Neural progenitor cell (in vitro differentiated cells): Measurements from ENCODE around the gene ATP2A3. TPM values are rescaled to one million over a fixed set of nuclear protein-coding genes. Genes with fewer than 3 reads are reported as not detected.
A peak's percentile ranks its signal among the peaks of the same experiment; 100 is the strongest.

Source experiments
- DNase-seq: peaks from one replicate; pipeline ENCODE4 v3.0.0-alpha.2; 2016; ENCODE audit warnings: low spot score
- H2AFZ ChIP-seq: fragments of 200-600 bp; sonication (generic); replicated peaks from 2 replicates; pipeline ENCODE4 v1.6.1; 2016; ENCODE audit warnings: antibody characterized with exemption
- H3F3A ChIP-seq: fragments of 200-600 bp; sonication (generic); 2 replicates; pipeline ENCODE4 v1.6.1; 2016; ENCODE audit warnings: antibody characterized with exemption, low read depth
- H3K27ac ChIP-seq: fragments of 200-600 bp; sonication (generic); 2 replicates; pipeline ENCODE4 v1.5.1; 2016; ENCODE audit warnings: mild to moderate bottlenecking
- H3K27me3 ChIP-seq: fragments of 200-600 bp; sonication (generic); 2 replicates; pipeline ENCODE4 v1.6.1; 2016; ENCODE audit warnings: mild to moderate bottlenecking, moderate library complexity
- H3K36me3 ChIP-seq: fragments of 200-600 bp; sonication (generic); 2 replicates; pipeline ENCODE4 v1.5.1; 2016
- H3K4me1 ChIP-seq: fragments of 200-600 bp; sonication (generic); 2 replicates; pipeline ENCODE4 v1.6.1; 2016; ENCODE audit warnings: mixed run types
- H3K4me2 ChIP-seq: fragments of 200-600 bp; sonication (generic); 2 replicates; pipeline ENCODE4 v1.6.1; 2016
- H3K4me3 ChIP-seq: fragments of 200-600 bp; sonication (generic); 2 replicates; pipeline ENCODE4 v1.5.1; 2016
- H3K79me2 ChIP-seq: fragments of 200-600 bp; sonication (generic); 2 replicates; pipeline ENCODE4 v1.6.1; 2016; ENCODE audit warnings: low read depth
- H3K9ac ChIP-seq: fragments of 200-600 bp; sonication (generic); 2 replicates; pipeline ENCODE4 v1.6.1; 2016
- H3K9me3 ChIP-seq: fragments of 200-600 bp; sonication (generic); 2 replicates; pipeline ENCODE4 v1.5.1; 2016; ENCODE audit warnings: low read depth
- H4K20me1 ChIP-seq: fragments of 200-600 bp; sonication (generic); 2 replicates; pipeline ENCODE4 v1.6.1; 2016; ENCODE audit warnings: low read depth
- H3K27ac Mint-ChIP-seq: 3 replicates; pipeline ENCODE4 v1.8.0; 2021; ENCODE audit warnings: mixed read lengths
- H3K27me3 Mint-ChIP-seq: 2 replicates; pipeline ENCODE4 v1.8.0; 2022; ENCODE audit warnings: low read depth, mild to moderate bottlenecking, inconsistent platforms, moderate library complexity, mixed read lengths; ENCODE audit not compliant: insufficient read depth
- H3K36me3 Mint-ChIP-seq: 3 replicates; pipeline ENCODE4 v1.8.0; 2021; ENCODE audit warnings: mixed read lengths
- H3K4me1 Mint-ChIP-seq: 3 replicates; pipeline ENCODE4 v1.8.0; 2021; ENCODE audit warnings: mixed read lengths
- H3K4me3 Mint-ChIP-seq: 3 replicates; pipeline ENCODE4 v1.8.0; 2021; ENCODE audit warnings: mild to moderate bottlenecking, moderate library complexity, mixed read lengths
- H3K9me3 Mint-ChIP-seq: 3 replicates; pipeline ENCODE4 v1.8.0; 2020; ENCODE audit warnings: mixed read lengths
- EZH2 ChIP-seq: fragments of 200-600 bp; sonication (generic); IDR thresholded peaks from 2 replicates; pipeline ENCODE4 v1.6.1; 2017; ENCODE audit warnings: antibody characterized with exemption, mild to moderate bottlenecking, moderate library complexity
- EZH2phosphoT487 ChIP-seq: fragments of 200-600 bp; sonication (generic); IDR thresholded peaks from 2 replicates; pipeline ENCODE4 v1.6.1; 2017; ENCODE audit warnings: antibody characterized with exemption
- total RNA-seq: library from RNA; depleted of rRNA; stranded (reverse); fragments of >200 nt; gene quantifications from 2 replicates; pipeline ENCODE4 v1.2.3, GENCODE V29; 2015; ENCODE audit warnings: low replicate concordance
- TF ChIP-seq, protein P1 (sequence below): fragments of 200-600 bp; sonication (generic); IDR thresholded peaks from 2 replicates; pipeline ENCODE4 v1.5.1; 2017; ENCODE audit warnings: antibody characterized with exemption, mild to moderate bottlenecking

The ATP2A3 gene
- total RNA-seq, 1 donor from 2014 or later: 0.65 TPM

- Histone ChIP-seq H3K4me2 (no peak overlapping the region), H4K20me1 (no peaks in the 10 kb centered on the region), H3K4me3 (no peak overlapping the region), H3K9ac (no peak overlapping the region), H3K9me3 (no peaks in the 10 kb centered on the region), H3K27ac (no peak overlapping the region), H3K79me2 (no peaks in the 10 kb centered on the region), H3F3A (no peaks in the 10 kb centered on the region), H3K4me1 (no peaks in the 10 kb centered on the region), H2AFZ (no peak overlapping the region), H3K27me3 (no peaks in the 10 kb centered on the region), H3K36me3 (no peaks in the 10 kb centered on the region)
- no peak overlapping the region for H3K4me3 Mint-ChIP-seq
- peaks cover 13% of the 10 kb centered on the region for H3K4me1 Mint-ChIP-seq
- H3K36me3 Mint-ChIP-seq: peaks cover 3% of the 10 kb centered on the region
- H3K9me3 Mint-ChIP-seq: no peaks in the 10 kb centered on the region
- peak; percentile 85 for DNase-seq
- H3K27me3 Mint-ChIP-seq: peaks cover 4% of the 10 kb centered on the region
- no peak overlapping the region for H3K27ac Mint-ChIP-seq
- TF ChIP-seq EZH2: peak; percentile 47
- no peak for TF ChIP-seq EZH2phosphoT487
- TF ChIP-seq, protein P1, sequence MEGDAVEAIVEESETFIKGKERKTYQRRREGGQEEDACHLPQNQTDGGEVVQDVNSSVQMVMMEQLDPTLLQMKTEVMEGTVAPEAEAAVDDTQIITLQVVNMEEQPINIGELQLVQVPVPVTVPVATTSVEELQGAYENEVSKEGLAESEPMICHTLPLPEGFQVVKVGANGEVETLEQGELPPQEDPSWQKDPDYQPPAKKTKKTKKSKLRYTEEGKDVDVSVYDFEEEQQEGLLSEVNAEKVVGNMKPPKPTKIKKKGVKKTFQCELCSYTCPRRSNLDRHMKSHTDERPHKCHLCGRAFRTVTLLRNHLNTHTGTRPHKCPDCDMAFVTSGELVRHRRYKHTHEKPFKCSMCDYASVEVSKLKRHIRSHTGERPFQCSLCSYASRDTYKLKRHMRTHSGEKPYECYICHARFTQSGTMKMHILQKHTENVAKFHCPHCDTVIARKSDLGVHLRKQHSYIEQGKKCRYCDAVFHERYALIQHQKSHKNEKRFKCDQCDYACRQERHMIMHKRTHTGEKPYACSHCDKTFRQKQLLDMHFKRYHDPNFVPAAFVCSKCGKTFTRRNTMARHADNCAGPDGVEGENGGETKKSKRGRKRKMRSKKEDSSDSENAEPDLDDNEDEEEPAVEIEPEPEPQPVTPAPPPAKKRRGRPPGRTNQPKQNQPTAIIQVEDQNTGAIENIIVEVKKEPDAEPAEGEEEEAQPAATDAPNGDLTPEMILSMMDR: peak; percentile 99
These were observed 40.5 kb upstream of the ATP2A3 start for GRCh38 chr17:4004517-4005295.

GRCh38 chr17:4003501-4004421, 39.5 kb upstream of the ATP2A3 start:
- no peak overlapping the region for H3K27ac Mint-ChIP-seq
- no peak overlapping the region for H3K4me3 Mint-ChIP-seq
- H3K36me3 ChIP-seq: no peaks in the 10 kb centered on the region
- TF ChIP-seq, protein P1: no peak
- TF ChIP-seq EZH2phosphoT487 (no peak), EZH2 (no peak)
- no peaks in the 10 kb centered on the region for H3K27me3 ChIP-seq
- H3K9me3 Mint-ChIP-seq: no peaks in the 10 kb centered on the region
- no peaks in the 10 kb centered on the region for H3K9me3 ChIP-seq
- peaks cover 3% of the 10 kb centered on the region for H3K36me3 Mint-ChIP-seq
- H3K4me1 ChIP-seq: no peaks in the 10 kb centered on the region
- H4K20me1 ChIP-seq: no peaks in the 10 kb centered on the region
- no peak overlapping the region for H3K4me3 ChIP-seq
- H3K27me3 Mint-ChIP-seq: peaks cover 4% of the 10 kb centered on the region
- no peaks in the 10 kb centered on the region for H3F3A ChIP-seq
- peaks cover 13% of the 10 kb centered on the region for H3K4me1 Mint-ChIP-seq
- no peak overlapping the region for H3K9ac ChIP-seq
- no peak overlapping the region for H2AFZ ChIP-seq
- H3K27ac ChIP-seq: no peak overlapping the region
- no peaks in the 10 kb centered on the region for H3K79me2 ChIP-seq
- H3K4me2 ChIP-seq: no peak overlapping the region
- DNase-seq: peak; percentile 43

DNA sequence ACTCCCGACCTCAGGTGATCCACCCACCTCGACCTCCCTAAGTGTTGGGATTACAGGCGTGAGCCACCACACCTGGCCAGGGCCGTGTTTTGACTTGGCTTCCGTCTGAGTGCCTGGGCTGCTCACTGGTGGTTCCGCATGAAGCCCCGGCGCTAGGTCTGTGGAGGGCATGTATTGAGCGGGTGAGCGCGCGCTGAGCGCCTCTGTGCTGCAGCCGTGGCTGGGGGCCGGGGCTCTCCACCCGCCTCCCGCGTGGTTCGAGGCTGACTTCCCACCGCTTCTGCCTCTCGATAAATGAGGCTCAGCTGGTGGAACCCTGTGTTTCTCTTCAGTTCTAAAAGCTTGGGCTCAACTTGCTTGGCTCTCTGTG, 38.9 kb upstream of the ATP2A3 start:
- H4K20me1 ChIP-seq: no peaks in the 10 kb centered on the region
- Mint-ChIP-seq H3K9me3 (peaks cover 2% of the 10 kb centered on the region), H3K27ac (no peak overlapping the region), H3K27me3 (peaks cover 4% of the 10 kb centered on the region), H3K36me3 (peaks cover 3% of the 10 kb centered on the region), H3K4me3 (no peak overlapping the region), H3K4me1 (peaks cover 13% of the 10 kb centered on the region)
- TF ChIP-seq EZH2: no peak
- TF ChIP-seq EZH2phosphoT487: no peak
- TF ChIP-seq, protein P1: no peak
- H2AFZ ChIP-seq: no peak overlapping the region
- no peak overlapping the region for H3K4me3 ChIP-seq
- no peak overlapping the region for H3K4me2 ChIP-seq
- no peaks in the 10 kb centered on the region for H3K9me3 ChIP-seq
- H3K4me1 ChIP-seq: no peaks in the 10 kb centered on the region
- no peaks in the 10 kb centered on the region for H3K79me2 ChIP-seq
- H3K27me3 ChIP-seq: no peaks in the 10 kb centered on the region
- no peak overlapping the region for H3K9ac ChIP-seq
- H3K27ac ChIP-seq: no peak overlapping the region
- no peaks in the 10 kb centered on the region for H3K36me3 ChIP-seq
- no peak for DNase-seq
- no peaks in the 10 kb centered on the region for H3F3A ChIP-seq
